Heart left ventricle (tissue), 16 donors: Measurements from ENCODE around the gene ANTKMT. TPM values are rescaled to one million over a fixed set of nuclear protein-coding genes. Genes with fewer than 3 reads are reported as not detected.

Source experiments
- ATAC-seq, 4 donors: fragments of 200-7000 bp; cut with Tn5 transposase; one replicate each; pipeline ENCODE4 v1.9.1; 2020 to 2022; ENCODE audit warnings: moderate library complexity in 4 of 4, mild to moderate bottlenecking in 3 of 4, moderate number of reproducible peaks in 1 of 4
- DNase-seq, 5 donors: peaks; one replicate each; pipeline ENCODE4 v3.0.0-alpha.2; 2020
- H3K27ac ChIP-seq, 12 donors: fragments of 200-600 bp; sonication (generic) in 4 of 12; one replicate each; pipeline versions ENCODE4 v1.5.0 to v1.8.0; 2016 to 2022; ENCODE audit warnings: mild to moderate bottlenecking in 2 of 12
- H3K27me3 ChIP-seq, 9 donors: fragments of 200-600 bp; sonication (generic) in 2 of 9; one replicate each; pipeline versions ENCODE4 v1.5.1 to v1.8.0; 2016 to 2022; ENCODE audit warnings: mild to moderate bottlenecking in 3 of 9
- H3K36me3 ChIP-seq, 9 donors: fragments of 200-600 bp; sonication (generic) in 2 of 9; one replicate each; pipeline versions ENCODE4 v1.5.0 to v1.8.0; 2018 to 2022; ENCODE audit warnings: mild to moderate bottlenecking in 2 of 9
- H3K4me1 ChIP-seq, 12 donors: fragments of 200-600 bp; sonication (generic) in 4 of 12; one replicate each; pipeline versions ENCODE4 v1.5.0 to v1.8.0; 2016 to 2022; ENCODE audit warnings: mild to moderate bottlenecking in 3 of 12
- H3K4me3 ChIP-seq, 12 donors: fragments of 200-600 bp; sonication (generic) in 4 of 12; one replicate each; pipeline versions ENCODE4 v1.5.0 to v1.8.0; 2017 to 2022; ENCODE audit warnings: mild to moderate bottlenecking in 9 of 12, moderate library complexity in 4 of 12
- H3K9me3 ChIP-seq, 12 donors: fragments of 200-600 bp; sonication (generic) in 4 of 12; one replicate each; pipeline versions ENCODE4 v1.5.0 to v1.8.0; 2016 to 2022; ENCODE audit warnings: mild to moderate bottlenecking in 1 of 12
- CTCF ChIP-seq, 12 donors: fragments of 200-600 bp; sonication (generic) in 4 of 12; IDR thresholded peaks; one replicate each; pipeline versions ENCODE4 v1.5.0 to v1.8.0; 2018 to 2022; ENCODE audit warnings: antibody characterized with exemption in 12 of 12, mild to moderate bottlenecking in 5 of 12
- POLR2A ChIP-seq, 2 donors: fragments of 450-650 bp; IDR thresholded peaks; one replicate each; pipeline ENCODE4 v1.6.1; 2017; ENCODE audit warnings: antibody characterized with exemption in 2 of 2, mild to moderate bottlenecking in 2 of 2, moderate library complexity in 2 of 2
- WGBS, 4 donors: extraction: QIAGEN DNeasy Blood & Tissue Kit in 2 of 4; methylation state at CpG; one replicate each; pipeline versions ENCODE4 v1.1.5 to v1.1.7; 2013 to 2018; 5-methylcytosine and 5-hydroxymethylcytosine counted together
- intact Hi-C, 10 donors: fragments of 100-400 bp; cut with DNase I; formaldehyde crosslinking; loops; one replicate each; pipeline versions ENCODE4 v1.11.1 to v1.14.2; 2022
- polyA plus RNA-seq, 2 donors: library from polyadenylated mRNA; stranded (reverse); fragments of 200-250 nt; gene quantifications; one replicate each; pipeline ENCODE4 v1.2.3, GENCODE V29; 2013
- total RNA-seq, 9 donors: library from RNA; depleted of rRNA in 2 of 9; stranded (reverse); fragments of >200 nt in 2 of 9; fragmentation: NEBNext Ultra II Directional in 3 of 9; extraction: Animal tissue kit (Norgen Biotek cat#: 25700) in 3 of 9; gene quantifications; one replicate each; pipeline versions ENCODE4 v1.1.0 to v1.2.4, GENCODE V29; 2016 to 2023
- donor health status: ischemic (EF 13 %, LVEDD 7.1; RV severe dilation, severe dysfunction).
- donor health status: healthy with polysubstance abuse.
- donor health status: DM: no; HTN: yes; CAD: no.
- donor health status: DM: no; HTN: no; CAD: no.
- donor health status: ischemic (EF 25% LVEDD 6.9; RV normal size, moderate dysfunction).
- donor health status: ischemic (EF 25% LVEDD 5.7; RV mildly dilated, moderate dysfunction).
- donor health status: healthy.
- donor health status: DM: yes; HTN: yes; CAD: no.
- donor health status: ischemic (EF 35%, LVEDD 5.7; RV mildly dilated, moderate dysfunction).
- donor health status: nonischemic (EF 11% LVEDD 7.7; RV severe dilation, severe dysfunction).
- donor health status: DM: yes; HTN: yes; CAD: no.
- donor health status: PGD.
- donor health status: ischemic (EF 29% LVEDD 5.4; RV normal size, mild dysfunction).
- donor health status: nonischemic (EF 23%, LVEDD 6.1; RV moderate dilation, normal function).

Gene ANTKMT
- total and polyA plus RNA-seq, 11 donors: 22.9 to 48.6 (median 36.0) TPM

GRCh38 chr16:700684-701584 is 20.0 kb upstream of the ANTKMT start:
- Histone ChIP-seq H3K4me1 (peaks cover 0 to 23% (median 2%) of the 10 kb centered on the region in 12 donors), H3K9me3 (no peaks in the 10 kb centered on the region), H3K27ac (no peak overlapping the region), H3K4me3 (peak overlapping the region in 1 of 12 donors; percentile 23), H3K36me3 (no peaks in the 10 kb centered on the region), H3K27me3 (peaks cover 38 to 98% (median 75%) of the 10 kb centered on the region in 9 donors)
- DNase-seq (no peak), ATAC-seq (peak in 3 of 4 donors; percentile 55 to 78 (median 59))
- no peak for TF ChIP-seq CTCF (IDR thresholded peaks at IDR 0.05)
- TF ChIP-seq POLR2A (IDR thresholded peaks at IDR 0.05): no peak
- intact Hi-C loops: no loop called here
- WGBS, 4 donors: 5 to 6% (median 6%) methylated on average over 51 to 76 of the region's 76 CpGs

DNA sequence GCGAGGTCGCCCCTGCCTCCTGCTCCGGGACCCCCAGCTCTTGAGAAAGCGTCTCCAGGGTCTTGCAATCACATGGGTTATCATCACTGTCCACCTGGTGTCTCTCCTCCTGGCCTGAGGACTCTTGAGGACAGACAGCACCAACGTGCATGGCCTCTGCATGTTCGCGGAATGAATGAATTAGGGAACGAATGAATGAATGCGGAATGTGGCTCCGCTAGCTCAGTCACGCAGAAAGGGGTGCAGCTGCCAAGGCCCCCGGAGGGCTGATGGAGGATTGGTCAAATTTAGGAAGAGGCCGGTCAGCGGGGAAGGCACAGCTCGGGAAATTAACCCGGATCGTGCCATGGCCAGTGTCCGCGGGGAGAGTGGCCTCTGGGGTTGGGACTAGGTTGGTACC is 18.6 kb upstream of the ANTKMT start:
- no peak for TF ChIP-seq POLR2A (IDR thresholded peaks at IDR 0.05)
- TF ChIP-seq CTCF (IDR thresholded peaks at IDR 0.05): no peak
- H3K27ac ChIP-seq: no peak overlapping the region
- intact Hi-C loops: no loop called here
- WGBS, 4 donors: 82 to 85% (median 83%) methylated on average over 19 of the region's 19 CpGs
- no peak overlapping the region for H3K4me3 ChIP-seq
- no peak for ATAC-seq
- no peak for DNase-seq
- H3K36me3 ChIP-seq: no peaks in the 10 kb centered on the region
- H3K27me3 ChIP-seq: peaks cover 37 to 97% (median 79%) of the 10 kb centered on the region in 9 donors
- H3K9me3 ChIP-seq: no peaks in the 10 kb centered on the region
- peaks cover 0 to 33% (median 4%) of the 10 kb centered on the region in 12 donors for H3K4me1 ChIP-seq

GRCh38 chr16:703406-703805 is 17.5 kb upstream of the ANTKMT start:
- Histone ChIP-seq H3K4me3 (no peak overlapping the region), H3K9me3 (no peaks in the 10 kb centered on the region), H3K4me1 (peaks cover 0 to 33% (median 4%) of the 10 kb centered on the region in 12 donors), H3K36me3 (no peaks in the 10 kb centered on the region), H3K27me3 (peaks cover 37 to 94% (median 84%) of the 10 kb centered on the region in 9 donors), H3K27ac (no peak overlapping the region)
- intact Hi-C loops: no loop called here
- 82 to 90% (median 87%) methylated on average over 10 to 12 of the region's 12 CpGs for WGBS, 4 donors
- ATAC-seq (no peak), DNase-seq (no peak)
- TF ChIP-seq POLR2A (IDR thresholded peaks at IDR 0.05) (no peak), CTCF (IDR thresholded peaks at IDR 0.05) (no peak)

- Histone ChIP-seq H3K4me1 (peaks cover 0 to 33% (median 4%) of the 10 kb centered on the region in 12 donors), H3K4me3 (no peak overlapping the region), H3K27me3 (peaks cover 37 to 94% (median 89%) of the 10 kb centered on the region in 9 donors), H3K27ac (no peak overlapping the region), H3K9me3 (no peaks in the 10 kb centered on the region), H3K36me3 (no peaks in the 10 kb centered on the region)
- ATAC-seq: no peak
- DNase-seq: no peak
- TF ChIP-seq POLR2A (IDR thresholded peaks at IDR 0.05): no peak
- TF ChIP-seq CTCF (IDR thresholded peaks at IDR 0.05): no peak
- intact Hi-C loops: no loop called here
- WGBS, 4 donors: 44 to 69% (median 61%) methylated on average over 5 to 7 of the region's 7 CpGs
These were observed 16.9 kb upstream of the ANTKMT start for GRCh38 chr16:704047-704446.
